HL-60 (cell line): ENCODE data around the gene HERC4.

ENCODE experiments used
- CTCF ChIP-seq: IDR thresholded peaks from one replicate; pipeline ENCODE4 v1.5.1; 2011; ENCODE audit warnings: low read length, control low read depth, inconsistent platforms; ENCODE audit not compliant: insufficient read depth
- GABPA ChIP-seq: IDR thresholded peaks from 2 replicates; pipeline ENCODE4 v1.6.1; 2012; ENCODE audit warnings: low read depth
- POLR2AphosphoS5 ChIP-seq: IDR thresholded peaks from 2 replicates; pipeline ENCODE4 v1.6.1; 2012; ENCODE audit warnings: low read depth
- SPI1 ChIP-seq: IDR thresholded peaks from 2 replicates; pipeline ENCODE4 v1.6.1; 2012; ENCODE audit warnings: low read depth, mild to moderate bottlenecking, borderline replicate concordance
- TF ChIP-seq, protein P1 (sequence below): IDR thresholded peaks from 2 replicates; pipeline ENCODE4 v1.6.1; 2012; ENCODE audit warnings: low read depth; ENCODE audit not compliant: insufficient replicate concordance

DNA sequence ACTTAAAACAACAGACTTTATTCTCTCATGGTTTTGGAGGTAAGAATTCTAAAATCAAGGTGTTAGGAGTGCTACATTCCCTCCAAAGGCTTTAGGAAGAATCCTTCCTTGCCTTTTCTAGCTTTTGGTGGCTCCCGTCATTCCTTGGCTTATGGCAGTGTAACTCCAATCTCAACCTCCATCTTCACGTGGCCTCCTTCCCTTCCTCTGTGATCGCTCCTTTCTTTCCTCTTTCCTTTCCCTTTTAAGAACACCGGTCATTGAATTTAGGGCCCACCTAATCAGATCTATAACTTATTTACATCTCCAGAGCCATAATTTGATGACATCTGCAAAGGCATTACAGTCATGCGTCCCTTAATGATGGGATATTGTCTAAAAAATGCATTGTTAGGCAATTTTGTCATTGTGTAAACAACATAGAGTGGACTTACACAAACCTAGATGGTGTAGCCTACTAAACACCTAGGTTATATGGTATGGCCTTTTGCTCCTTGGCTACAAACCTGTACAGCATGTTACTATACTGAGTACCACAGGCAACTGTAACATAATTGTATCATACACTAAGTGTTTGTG is 5.9 kb upstream of the HERC4 start:
- no peak for TF ChIP-seq CTCF
- TF ChIP-seq GABPA = no peak
- TF ChIP-seq, protein P1, sequence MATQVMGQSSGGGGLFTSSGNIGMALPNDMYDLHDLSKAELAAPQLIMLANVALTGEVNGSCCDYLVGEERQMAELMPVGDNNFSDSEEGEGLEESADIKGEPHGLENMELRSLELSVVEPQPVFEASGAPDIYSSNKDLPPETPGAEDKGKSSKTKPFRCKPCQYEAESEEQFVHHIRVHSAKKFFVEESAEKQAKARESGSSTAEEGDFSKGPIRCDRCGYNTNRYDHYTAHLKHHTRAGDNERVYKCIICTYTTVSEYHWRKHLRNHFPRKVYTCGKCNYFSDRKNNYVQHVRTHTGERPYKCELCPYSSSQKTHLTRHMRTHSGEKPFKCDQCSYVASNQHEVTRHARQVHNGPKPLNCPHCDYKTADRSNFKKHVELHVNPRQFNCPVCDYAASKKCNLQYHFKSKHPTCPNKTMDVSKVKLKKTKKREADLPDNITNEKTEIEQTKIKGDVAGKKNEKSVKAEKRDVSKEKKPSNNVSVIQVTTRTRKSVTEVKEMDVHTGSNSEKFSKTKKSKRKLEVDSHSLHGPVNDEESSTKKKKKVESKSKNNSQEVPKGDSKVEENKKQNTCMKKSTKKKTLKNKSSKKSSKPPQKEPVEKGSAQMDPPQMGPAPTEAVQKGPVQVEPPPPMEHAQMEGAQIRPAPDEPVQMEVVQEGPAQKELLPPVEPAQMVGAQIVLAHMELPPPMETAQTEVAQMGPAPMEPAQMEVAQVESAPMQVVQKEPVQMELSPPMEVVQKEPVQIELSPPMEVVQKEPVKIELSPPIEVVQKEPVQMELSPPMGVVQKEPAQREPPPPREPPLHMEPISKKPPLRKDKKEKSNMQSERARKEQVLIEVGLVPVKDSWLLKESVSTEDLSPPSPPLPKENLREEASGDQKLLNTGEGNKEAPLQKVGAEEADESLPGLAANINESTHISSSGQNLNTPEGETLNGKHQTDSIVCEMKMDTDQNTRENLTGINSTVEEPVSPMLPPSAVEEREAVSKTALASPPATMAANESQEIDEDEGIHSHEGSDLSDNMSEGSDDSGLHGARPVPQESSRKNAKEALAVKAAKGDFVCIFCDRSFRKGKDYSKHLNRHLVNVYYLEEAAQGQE = no peak
- no peak for TF ChIP-seq POLR2AphosphoS5
- TF ChIP-seq SPI1 = no peak
